NB4 (cell line): ENCODE results near the gene ZNF777.

Experiments
- POLR2A ChIP-seq: IDR thresholded peaks from 2 replicates; pipeline ENCODE4 v1.6.1; 2011; ENCODE audit warnings: mild to moderate bottlenecking; ENCODE audit not compliant: insufficient read length; ENCODE audit errors: extremely low read depth
- TF ChIP-seq, protein P1 (sequence below): IDR thresholded peaks from one replicate; pipeline ENCODE4 v1.5.1; 2012; ENCODE audit warnings: low read depth, low read length

- TF ChIP-seq, protein P1, sequence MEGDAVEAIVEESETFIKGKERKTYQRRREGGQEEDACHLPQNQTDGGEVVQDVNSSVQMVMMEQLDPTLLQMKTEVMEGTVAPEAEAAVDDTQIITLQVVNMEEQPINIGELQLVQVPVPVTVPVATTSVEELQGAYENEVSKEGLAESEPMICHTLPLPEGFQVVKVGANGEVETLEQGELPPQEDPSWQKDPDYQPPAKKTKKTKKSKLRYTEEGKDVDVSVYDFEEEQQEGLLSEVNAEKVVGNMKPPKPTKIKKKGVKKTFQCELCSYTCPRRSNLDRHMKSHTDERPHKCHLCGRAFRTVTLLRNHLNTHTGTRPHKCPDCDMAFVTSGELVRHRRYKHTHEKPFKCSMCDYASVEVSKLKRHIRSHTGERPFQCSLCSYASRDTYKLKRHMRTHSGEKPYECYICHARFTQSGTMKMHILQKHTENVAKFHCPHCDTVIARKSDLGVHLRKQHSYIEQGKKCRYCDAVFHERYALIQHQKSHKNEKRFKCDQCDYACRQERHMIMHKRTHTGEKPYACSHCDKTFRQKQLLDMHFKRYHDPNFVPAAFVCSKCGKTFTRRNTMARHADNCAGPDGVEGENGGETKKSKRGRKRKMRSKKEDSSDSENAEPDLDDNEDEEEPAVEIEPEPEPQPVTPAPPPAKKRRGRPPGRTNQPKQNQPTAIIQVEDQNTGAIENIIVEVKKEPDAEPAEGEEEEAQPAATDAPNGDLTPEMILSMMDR = no peak
- TF ChIP-seq POLR2A = no peak
These were observed 75.5 kb downstream of the ZNF777 start for GRCh38 chr7:149385195-149385950.
